Trophoblast cell (in vitro differentiated cells and primary cell): ENCODE data around the gene CSGALNACT2.

Source experiments
- DNase-seq, 2 donors: peaks; one replicate each; pipeline ENCODE4 v3.0.0-alpha.2; 2016
- H2AFZ ChIP-seq: 2 replicates; pipeline ENCODE4 v1.6.1; 2013; ENCODE audit warnings: low read length, moderate library complexity, mild to moderate bottlenecking; ENCODE audit not compliant: insufficient read depth, poor library complexity
- H2AK5ac ChIP-seq: 2 replicates; pipeline ENCODE4 v1.6.1; 2013; ENCODE audit warnings: mild to moderate bottlenecking, low read length
- H2BK120ac ChIP-seq: 2 replicates; pipeline ENCODE4 v1.6.1; 2013; ENCODE audit warnings: low read length, mild to moderate bottlenecking, moderate library complexity; ENCODE audit not compliant: insufficient read depth, poor library complexity
- H2BK12ac ChIP-seq: 2 replicates; pipeline ENCODE4 v1.6.1; 2013; ENCODE audit warnings: mild to moderate bottlenecking, low read length, moderate library complexity
- H2BK5ac ChIP-seq: 2 replicates; pipeline ENCODE4 v1.6.1; 2013; ENCODE audit warnings: low read length, low read depth, moderate library complexity, mild to moderate bottlenecking; ENCODE audit not compliant: poor library complexity
- H3K14ac ChIP-seq: 2 replicates; pipeline ENCODE4 v1.6.1; 2013; ENCODE audit warnings: mild to moderate bottlenecking, low read length
- H3K18ac ChIP-seq: 2 replicates; pipeline ENCODE4 v1.6.1; 2013; ENCODE audit warnings: mild to moderate bottlenecking, low read length
- H3K23ac ChIP-seq: 2 replicates; pipeline ENCODE4 v1.6.1; 2013; ENCODE audit warnings: low read length
- H3K27ac ChIP-seq: 2 replicates; pipeline ENCODE4 v1.5.1; 2013; ENCODE audit warnings: low read depth, mild to moderate bottlenecking, inconsistent platforms, low read length, moderate library complexity
- H3K27me3 ChIP-seq: 2 replicates; pipeline ENCODE4 v1.6.1; 2013; ENCODE audit warnings: inconsistent platforms, mild to moderate bottlenecking, low read length, moderate library complexity; ENCODE audit not compliant: insufficient read depth
- H3K36me3 ChIP-seq, 2 experiments: 1 replicate in 1 of 2; 2 replicates in 1 of 2; pipeline ENCODE4 v1.6.1; 2013; ENCODE audit warnings: low read length in 2 of 2, mild to moderate bottlenecking in 2 of 2, moderate library complexity in 1 of 2; ENCODE audit not compliant: insufficient read depth in 2 of 2, control insufficient read depth in 1 of 2
- H3K4ac ChIP-seq: 2 replicates; pipeline ENCODE4 v1.6.1; 2013; ENCODE audit warnings: low read depth, mild to moderate bottlenecking, low read length, moderate library complexity
- H3K4me1 ChIP-seq, 2 experiments: 1 replicate in 1 of 2; 2 replicates in 1 of 2; pipeline ENCODE4 v1.6.1; 2013; ENCODE audit warnings: low read length in 2 of 2, mild to moderate bottlenecking in 2 of 2, moderate library complexity in 1 of 2; ENCODE audit not compliant: insufficient read depth in 2 of 2, control insufficient read depth in 1 of 2
- H3K4me2 ChIP-seq: 2 replicates; pipeline ENCODE4 v1.6.1; 2013; ENCODE audit warnings: inconsistent platforms, mild to moderate bottlenecking, low read length, moderate library complexity
- H3K4me3 ChIP-seq: 2 replicates; pipeline ENCODE4 v1.5.1; 2013; ENCODE audit warnings: mild to moderate bottlenecking, low read depth, low read length, inconsistent platforms
- H3K79me1 ChIP-seq: one replicate; pipeline ENCODE4 v1.6.1; 2013; ENCODE audit warnings: low read length
- H3K79me2 ChIP-seq: 2 replicates; pipeline ENCODE4 v1.6.1; 2013; ENCODE audit warnings: low read length, mild to moderate bottlenecking; ENCODE audit not compliant: control insufficient read depth, insufficient read depth, poor library complexity
- H3K9ac ChIP-seq: 2 replicates; pipeline ENCODE4 v1.6.1; 2013; ENCODE audit warnings: mild to moderate bottlenecking, low read length
- H3K9me3 ChIP-seq: 2 replicates; pipeline ENCODE4 v1.6.1; 2013; ENCODE audit warnings: low read depth, mild to moderate bottlenecking, control low read depth, inconsistent platforms, low read length; ENCODE audit not compliant: insufficient read depth
- H4K12ac ChIP-seq: 2 replicates; pipeline ENCODE4 v1.6.1; 2013; ENCODE audit warnings: low read depth, mild to moderate bottlenecking, low read length, moderate library complexity
- H4K8ac ChIP-seq: 2 replicates; pipeline ENCODE4 v1.6.1; 2013; ENCODE audit warnings: low read depth, mild to moderate bottlenecking, low read length, moderate library complexity
- H4K91ac ChIP-seq: one replicate; pipeline ENCODE4 v1.6.1; 2013; ENCODE audit warnings: low read depth, mild to moderate bottlenecking, low read length, moderate library complexity
- WGBS: extraction: QIAGEN DNeasy Blood & Tissue Kit; methylation state at CpG from one replicate; pipeline ENCODE4 v1.1.7; 2013; ENCODE audit warnings: missing lambda C conversion rate; ENCODE audit not compliant: insufficient read length, insufficient coverage; ENCODE audit errors: extremely low coverage; 5-methylcytosine and 5-hydroxymethylcytosine counted together

Gene CSGALNACT2

DNA sequence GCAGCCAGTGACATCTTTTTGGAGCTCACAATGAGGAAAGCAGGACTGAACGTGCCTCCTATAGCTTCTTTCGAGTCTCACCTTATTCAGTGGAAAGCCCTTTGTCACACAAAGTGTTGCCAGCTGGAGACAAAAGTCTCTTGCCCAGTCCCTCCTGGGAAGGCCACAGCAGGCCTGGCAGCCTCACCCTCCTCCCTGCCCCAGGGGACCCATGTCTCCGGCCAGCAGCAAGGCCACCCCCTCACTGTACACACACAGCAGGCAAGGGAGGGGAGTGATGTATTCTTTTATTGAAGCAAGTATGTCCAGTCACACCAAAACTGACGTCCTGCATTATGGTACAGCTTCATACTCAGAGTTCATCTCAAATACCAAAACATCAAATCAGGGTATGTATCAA lies 56.0 kb downstream of the CSGALNACT2 start:
- H3K79me1 ChIP-seq, result no peaks in the 10 kb centered on the region
- H3K27me3 ChIP-seq, result no peaks in the 10 kb centered on the region
- H3K36me3 ChIP-seq, result no peaks in the 10 kb centered on the region
- no peaks in the 10 kb centered on the region for H3K9me3 ChIP-seq
- no peak overlapping the region for H2BK120ac ChIP-seq
- H4K8ac ChIP-seq, result no peak overlapping the region
- H3K9ac ChIP-seq, result no peak overlapping the region
- H3K4me1 ChIP-seq, result peaks cover 8% of the 10 kb centered on the region in 2 experiments
- no peak overlapping the region for H3K14ac ChIP-seq
- no peak overlapping the region for H2BK5ac ChIP-seq
- no peak overlapping the region for H3K4me3 ChIP-seq
- H3K4ac ChIP-seq, result no peak overlapping the region
- H3K79me2 ChIP-seq, result no peaks in the 10 kb centered on the region
- H3K18ac ChIP-seq, result no peak overlapping the region
- no CpG with 5 or more reads among the region's 4 CpGs for WGBS
- H2BK12ac ChIP-seq, result no peak overlapping the region
- DNase-seq, result no peak
- no peak overlapping the region for H2AFZ ChIP-seq
- H4K12ac ChIP-seq, result no peak overlapping the region
- H3K23ac ChIP-seq, result no peak overlapping the region
- no peak overlapping the region for H2AK5ac ChIP-seq
- H3K4me2 ChIP-seq, result no peak overlapping the region
- H3K27ac ChIP-seq, result no peak overlapping the region
- H4K91ac ChIP-seq, result no peak overlapping the region

DNA sequence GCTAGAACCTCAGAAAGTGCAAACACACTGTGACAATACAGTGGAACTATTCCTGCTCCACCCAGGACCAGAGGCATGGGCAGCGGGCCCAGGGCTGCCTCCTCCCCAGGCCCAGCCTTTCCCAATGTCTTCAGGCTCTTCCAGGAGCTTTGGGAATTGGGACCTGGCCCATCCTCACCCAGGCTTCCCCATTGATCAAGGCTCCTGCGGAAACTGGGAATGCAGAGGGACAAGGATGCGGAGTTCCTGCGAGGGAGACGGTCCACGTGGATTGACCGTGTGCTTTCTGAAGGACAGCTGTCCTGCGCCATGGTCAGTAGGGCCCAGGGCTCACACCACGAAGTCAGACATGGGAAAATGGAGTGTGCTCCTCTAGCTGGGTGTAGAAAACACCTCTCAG lies 56.6 kb downstream of the CSGALNACT2 start:
- Histone ChIP-seq H2AK5ac (no peak overlapping the region), H4K12ac (no peak overlapping the region), H2BK5ac (no peak overlapping the region), H3K27ac (no peak overlapping the region), H3K18ac (no peak overlapping the region), H4K8ac (no peak overlapping the region), H3K4me1 (peaks cover 8% of the 10 kb centered on the region in 2 experiments), H3K27me3 (no peaks in the 10 kb centered on the region), H3K23ac (no peak overlapping the region), H3K9ac (no peak overlapping the region), H3K36me3 (no peaks in the 10 kb centered on the region), H4K91ac (no peak overlapping the region), H3K14ac (no peak overlapping the region), H3K9me3 (no peaks in the 10 kb centered on the region), H3K4me2 (no peak overlapping the region), H2AFZ (no peak overlapping the region), H3K79me2 (no peaks in the 10 kb centered on the region), H3K4ac (no peak overlapping the region), H2BK12ac (no peak overlapping the region), H3K4me3 (no peak overlapping the region), H2BK120ac (no peak overlapping the region), H3K79me1 (no peaks in the 10 kb centered on the region)
- no peak for DNase-seq
- no CpG with 5 or more reads among the region's 9 CpGs for WGBS

DNA sequence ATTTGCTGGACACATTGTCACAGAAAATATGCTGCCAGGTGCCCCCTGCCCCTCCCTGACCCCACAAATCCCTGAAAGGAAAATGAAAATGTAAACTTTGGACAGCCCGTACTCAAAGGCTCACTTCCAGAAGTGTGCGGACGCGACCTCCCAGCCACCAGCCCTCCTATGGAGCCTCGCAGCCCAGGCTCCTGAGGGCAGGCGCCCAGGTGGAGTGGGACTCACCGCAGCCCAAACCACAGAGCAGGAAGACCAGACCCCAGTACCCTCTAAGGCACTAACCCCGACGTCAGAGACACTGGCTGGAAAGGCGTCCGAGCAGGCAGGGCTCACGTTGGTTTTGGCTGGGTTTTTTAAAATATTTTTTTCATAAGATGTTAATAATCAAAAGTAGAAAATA lies 57.3 kb downstream of the CSGALNACT2 start:
- Histone ChIP-seq H4K12ac (no peak overlapping the region), H3K36me3 (no peaks in the 10 kb centered on the region), H4K8ac (no peak overlapping the region), H4K91ac (no peak overlapping the region), H3K23ac (no peak overlapping the region), H3K14ac (no peak overlapping the region), H3K4ac (no peak overlapping the region), H2AK5ac (no peak overlapping the region), H2AFZ (no peak overlapping the region), H3K9ac (no peak overlapping the region), H3K9me3 (no peaks in the 10 kb centered on the region), H3K27me3 (no peaks in the 10 kb centered on the region), H3K27ac (no peak overlapping the region), H3K18ac (no peak overlapping the region), H2BK120ac (no peak overlapping the region), H3K4me3 (no peak overlapping the region), H2BK5ac (no peak overlapping the region), H3K79me1 (no peaks in the 10 kb centered on the region), H2BK12ac (no peak overlapping the region), H3K79me2 (no peaks in the 10 kb centered on the region), H3K4me1 (peaks cover 8% of the 10 kb centered on the region in 2 experiments), H3K4me2 (no peak overlapping the region)
- no peak for DNase-seq
- WGBS, result no CpG with 5 or more reads among the region's 12 CpGs

DNA sequence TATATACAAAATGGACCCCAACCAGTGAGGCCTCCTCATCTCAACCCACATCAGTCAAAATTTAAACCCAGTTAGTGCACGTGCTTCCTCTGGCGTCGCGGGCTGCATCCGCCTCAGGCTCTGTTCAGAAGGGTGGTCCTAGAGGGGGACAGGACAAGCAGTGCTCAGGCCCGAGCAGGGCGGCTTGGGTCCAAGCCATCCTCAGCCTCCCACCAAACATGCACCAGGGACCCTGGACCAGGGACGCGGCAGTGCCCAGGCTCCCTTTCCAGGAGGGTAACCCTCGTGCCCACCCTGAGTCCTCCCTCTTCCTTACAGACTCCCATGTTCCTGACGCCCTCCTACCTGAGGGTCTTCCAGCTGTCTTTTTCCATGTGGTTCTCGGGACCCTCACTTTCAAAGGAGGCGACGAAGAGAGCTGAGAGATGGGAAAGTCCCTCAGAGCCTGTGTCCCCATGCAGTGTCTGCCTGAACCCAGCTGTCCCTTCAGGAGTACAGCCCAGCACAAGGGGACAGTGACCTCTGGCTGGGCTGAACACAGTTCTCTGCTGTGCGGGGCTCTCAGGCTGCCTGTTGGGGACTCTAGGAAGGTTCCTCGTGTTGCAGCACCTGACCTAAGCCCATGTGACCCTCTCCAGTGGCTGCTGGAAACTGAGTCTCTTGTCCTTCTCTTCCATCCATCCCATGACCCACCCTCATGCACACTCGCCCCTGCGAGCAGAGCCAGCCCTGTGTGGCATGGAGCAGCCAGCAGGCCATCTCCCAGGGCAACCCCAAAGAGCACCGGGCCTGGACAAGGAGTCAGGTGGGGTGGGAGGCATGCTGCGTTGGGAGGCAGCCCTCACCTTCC lies 58.1 kb downstream of the CSGALNACT2 start:
- Histone ChIP-seq H3K18ac (no peak overlapping the region), H3K4ac (no peak overlapping the region), H3K36me3 (no peaks in the 10 kb centered on the region), H3K4me2 (no peak overlapping the region), H2BK120ac (no peak overlapping the region), H4K8ac (no peak overlapping the region), H3K4me1 (peaks cover 8% of the 10 kb centered on the region in 2 experiments), H3K79me2 (no peaks in the 10 kb centered on the region), H4K12ac (no peak overlapping the region), H3K9me3 (no peaks in the 10 kb centered on the region), H4K91ac (no peak overlapping the region), H2AK5ac (no peak overlapping the region), H3K79me1 (no peaks in the 10 kb centered on the region), H3K23ac (no peak overlapping the region), H3K9ac (no peak overlapping the region), H2AFZ (no peak overlapping the region), H3K14ac (no peak overlapping the region), H2BK12ac (no peak overlapping the region), H3K27me3 (no peaks in the 10 kb centered on the region), H3K4me3 (no peak overlapping the region), H2BK5ac (no peak overlapping the region), H3K27ac (no peak overlapping the region)
- WGBS, result no CpG with 5 or more reads among the region's 20 CpGs
- DNase-seq, result no peak
